DND-41 (cell line): ENCODE measurements around the gene RAPH1.

ENCODE experiments used
- CTCF ChIP-seq: IDR thresholded peaks from 2 replicates; pipeline ENCODE4 v1.5.1; 2012; ENCODE audit warnings: borderline replicate concordance, low read length, moderate library complexity, mild to moderate bottlenecking; ENCODE audit not compliant: poor library complexity, severe bottlenecking; ENCODE audit errors: extremely low read depth
- EZH2 ChIP-seq: IDR thresholded peaks from 3 replicates; pipeline ENCODE4 v1.6.1; 2012; ENCODE audit warnings: borderline replicate concordance, low read depth, mild to moderate bottlenecking, moderate library complexity, low read length, inconsistent platforms; ENCODE audit not compliant: severe bottlenecking

- peak; percentile 35 for TF ChIP-seq CTCF
- no peak for TF ChIP-seq EZH2
Measured at GRCh38 chr2:203376173-203376572, 158.9 kb downstream of the RAPH1 start.
